GM18520 (cell line): ENCODE data around the gene RBM48.
"Not testable (repeated sequence)": the region's sequence is repeated elsewhere in the genome, so short reads cannot be mapped to it uniquely, and the experiment has no call there.

Source experiments
- ATAC-seq: cut with Tn5 transposase; IDR thresholded peaks from one replicate; pipeline ENCODE4 v1.9.1; 2021; ENCODE audit not compliant: unreplicated experiment

RBM48 gene

GRCh38 chr7:92543542-92543941 is 14.9 kb downstream of the RBM48 start:
- ATAC-seq = not testable (repeated sequence)

- not testable (repeated sequence) for ATAC-seq
Observed at GRCh38 chr7:92545116-92545515, 16.5 kb downstream of the RBM48 start.

DNA sequence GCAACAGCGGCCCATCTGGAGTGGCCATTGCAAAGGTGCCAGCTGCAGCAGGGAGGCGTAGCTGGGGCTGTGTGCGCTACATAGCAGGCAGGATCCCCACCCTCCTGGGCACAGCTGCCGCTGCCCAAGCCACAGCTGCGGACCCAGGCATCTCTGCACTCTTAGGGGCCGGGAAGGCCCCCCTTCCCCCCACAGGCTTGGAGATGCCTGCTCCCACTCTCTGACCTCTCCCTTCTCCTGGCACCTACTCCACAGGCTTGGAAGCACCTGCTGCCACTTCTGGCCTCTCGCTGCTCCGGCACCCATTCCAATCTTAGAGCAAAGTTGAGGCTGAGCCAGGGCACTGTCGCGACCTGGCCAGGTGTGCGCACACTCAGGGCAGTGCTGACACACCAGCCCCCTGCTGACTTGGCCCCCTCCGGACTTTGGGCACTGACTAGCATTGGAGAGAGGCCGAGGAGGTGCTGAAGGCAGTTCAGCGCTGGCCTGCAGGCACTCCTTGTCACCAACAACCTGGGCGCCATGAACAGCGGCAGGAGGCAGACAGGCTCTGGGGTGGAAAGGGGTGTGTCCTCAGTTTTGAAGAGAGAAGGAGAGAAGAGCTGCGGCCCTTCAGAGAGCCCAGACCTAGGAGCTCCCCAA is 18.4 kb downstream of the RBM48 start:
- ATAC-seq = no peak

- no peak for ATAC-seq
Observed at GRCh38 chr7:92547579-92547978, 19.0 kb downstream of the RBM48 start.

GRCh38 chr7:92550194-92550593 is 21.6 kb downstream of the RBM48 start:
- ATAC-seq = no peak

- no peak for ATAC-seq
Observed at GRCh38 chr7:92557249-92557648, 28.7 kb downstream of the RBM48 start.

GRCh38 chr7:92557808-92558362 is 29.3 kb downstream of the RBM48 start:
- ATAC-seq = no peak

DNA sequence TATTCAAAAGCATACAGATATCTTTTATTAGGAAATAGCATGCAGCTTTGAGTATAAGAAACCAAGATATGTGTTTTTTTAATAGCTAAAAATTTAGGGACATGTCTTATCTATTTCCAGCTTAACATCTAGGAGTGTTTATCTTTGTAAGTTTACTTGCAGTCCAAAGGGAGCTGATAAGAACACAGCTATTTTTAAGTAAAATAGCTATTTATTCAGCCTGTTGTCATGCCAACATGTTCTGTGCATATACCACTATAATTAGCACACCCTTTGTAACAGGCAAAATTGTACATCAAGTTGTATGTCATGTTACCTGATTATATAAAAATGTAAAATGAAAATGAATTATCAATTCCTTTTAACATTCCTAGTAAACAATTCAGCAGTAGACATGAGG is 32.0 kb downstream of the RBM48 start:
- ATAC-seq = no peak

DNA sequence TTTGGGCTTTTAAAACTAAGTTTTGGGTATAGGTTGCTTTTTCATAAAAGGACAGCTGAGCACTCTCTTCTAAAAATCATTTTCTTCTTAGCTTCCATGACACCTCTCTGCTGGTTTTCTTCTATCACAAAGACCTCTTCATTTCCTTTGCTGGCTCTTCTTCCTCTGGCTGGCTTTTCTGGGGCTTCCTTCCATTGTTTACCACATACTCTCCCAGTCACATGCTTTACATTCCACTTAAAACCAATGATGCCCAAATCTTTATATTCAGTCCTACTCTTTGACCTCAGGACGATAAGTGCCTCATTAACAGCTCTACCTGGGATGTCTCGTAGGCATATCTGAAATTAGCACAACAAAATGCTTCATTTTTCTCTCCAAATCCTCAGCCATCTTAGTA is 34.8 kb downstream of the RBM48 start:
- no peak for ATAC-seq

DNA sequence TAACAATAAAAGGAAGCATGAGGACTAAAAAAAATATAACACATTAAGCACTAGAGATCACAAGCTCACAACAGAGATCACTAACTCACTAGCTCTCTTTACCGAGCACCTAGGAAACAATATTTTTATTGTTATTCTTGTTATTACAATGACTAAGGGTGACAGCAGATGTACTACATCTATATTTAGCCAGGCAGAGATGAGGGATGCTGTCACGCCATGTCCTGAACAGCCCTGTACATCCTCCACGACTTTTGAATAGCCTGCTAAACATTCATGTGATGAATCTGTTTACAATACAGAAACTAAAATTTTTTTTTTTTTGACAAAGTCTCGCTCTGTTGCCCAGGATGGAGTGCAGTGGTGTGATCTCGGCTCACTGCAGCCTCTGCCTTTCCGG is 38.9 kb downstream of the RBM48 start:
- no peak for ATAC-seq

- no peak for ATAC-seq
Observed at GRCh38 chr7:92569137-92569536, 40.5 kb downstream of the RBM48 start.

DNA sequence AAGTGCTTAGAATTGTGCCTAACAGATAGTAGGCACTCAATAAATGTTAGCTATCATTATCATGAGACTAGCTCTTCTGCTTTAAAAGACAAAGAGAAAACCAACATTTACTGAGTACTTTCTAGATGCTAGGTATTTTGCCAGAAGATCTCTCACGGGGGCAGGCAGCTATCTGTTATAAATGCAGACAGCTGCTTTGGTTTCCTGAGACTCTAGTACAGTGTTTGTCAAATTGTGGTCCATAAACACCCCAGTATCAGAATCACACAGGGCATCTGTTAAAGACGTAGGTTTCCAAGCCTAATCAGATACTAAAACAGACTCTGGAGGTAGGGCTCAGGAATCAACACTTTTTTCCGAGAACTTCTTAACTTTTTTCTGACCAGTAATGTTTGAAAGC is 47.7 kb downstream of the RBM48 start:
- ATAC-seq = no peak

DNA sequence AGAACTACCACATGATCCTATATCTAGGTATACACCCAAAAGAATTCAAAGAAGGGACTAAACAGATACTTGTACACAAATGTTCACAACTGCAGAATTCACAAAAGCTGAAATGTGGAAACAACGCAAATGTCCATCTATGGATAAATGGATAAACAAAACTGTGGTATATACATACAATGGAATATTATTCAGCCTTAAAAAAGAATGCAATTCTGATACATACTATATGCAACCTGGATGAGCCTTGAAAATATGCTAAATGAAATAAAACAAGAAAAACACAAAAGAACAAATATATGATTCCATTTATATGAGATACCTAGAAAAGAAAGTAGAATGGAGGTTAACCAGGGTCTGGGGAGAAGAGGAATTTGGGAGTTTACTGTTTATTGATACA is 54.4 kb downstream of the RBM48 start:
- ATAC-seq = no peak

DNA sequence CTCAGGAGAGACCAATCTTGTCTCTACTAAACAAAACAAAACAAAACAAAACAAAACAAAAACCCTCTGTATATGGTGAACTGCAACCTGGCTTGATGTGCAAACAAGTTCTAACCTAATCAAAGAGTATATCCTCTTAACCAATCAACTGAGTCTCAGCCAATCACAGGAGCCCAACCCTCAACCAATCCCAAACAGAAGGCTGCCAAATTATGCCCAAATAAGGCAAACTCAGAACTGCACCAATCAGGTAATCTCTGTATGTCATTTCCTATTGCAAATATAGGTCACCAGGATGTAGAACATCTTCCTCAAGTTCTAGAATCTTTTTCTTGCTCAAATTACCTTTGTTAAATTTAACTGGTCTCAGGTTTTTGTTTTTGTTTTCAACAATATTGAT is 56.4 kb downstream of the RBM48 start:
- no peak for ATAC-seq

DNA sequence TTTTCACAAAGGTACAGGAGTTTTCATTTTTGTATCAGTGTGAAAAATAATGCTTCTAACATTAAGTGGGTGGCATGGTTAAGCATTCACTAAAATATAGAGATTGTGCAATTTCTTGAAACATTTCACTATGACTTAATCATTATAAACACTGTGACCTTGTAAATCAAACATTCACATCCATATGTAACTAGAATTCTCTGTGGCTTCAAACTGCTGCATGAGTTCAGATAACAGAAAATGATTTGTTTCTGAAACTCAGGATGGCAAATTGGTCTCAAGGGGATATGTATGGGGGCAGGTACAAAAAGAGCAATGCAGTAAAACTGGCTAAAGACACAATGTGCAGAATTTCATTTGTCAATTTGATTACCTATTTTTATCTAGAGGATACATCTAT is 57.8 kb downstream of the RBM48 start:
- no peak for ATAC-seq

DNA sequence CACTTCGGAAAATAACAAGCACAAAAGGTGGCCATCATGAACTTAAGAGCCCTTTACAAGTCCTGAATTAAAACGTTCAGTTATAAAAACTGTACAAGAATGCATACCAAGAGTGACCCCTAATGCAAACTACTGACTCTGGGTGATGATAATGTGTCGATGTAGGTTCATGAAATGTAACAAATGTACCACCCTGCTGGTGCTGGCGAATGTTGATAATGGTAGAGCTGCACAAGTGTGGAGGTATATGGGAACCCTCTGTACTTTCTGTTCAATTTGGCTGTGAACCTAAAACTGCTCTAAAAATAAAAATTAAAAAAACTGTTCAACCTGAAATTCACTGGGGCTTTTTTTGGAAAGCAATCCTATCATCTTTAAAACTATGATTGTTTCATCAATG is 58.2 kb downstream of the RBM48 start:
- ATAC-seq = no peak
